Upper lobe of right lung (tissue), 1 donor: Measurements from ENCODE around the gene SLC24A4. TPM values are rescaled to one million over a fixed set of nuclear protein-coding genes. Genes with fewer than 3 reads are reported as not detected.

ENCODE experiments used
- ATAC-seq: fragments of 200-7000 bp; cut with Tn5 transposase; one replicate; pipeline ENCODE4 v1.9.1; 2020; ENCODE audit warnings: mild to moderate bottlenecking, moderate library complexity
- DNase-seq: peaks from one replicate; pipeline ENCODE4 v3.0.0-alpha.2; 2020
- H3K27ac ChIP-seq: fragments of 200-600 bp; one replicate; pipeline ENCODE4 v1.8.0; 2022
- H3K27me3 ChIP-seq: fragments of 200-600 bp; one replicate; pipeline ENCODE4 v1.8.0; 2022; ENCODE audit warnings: mild to moderate bottlenecking
- H3K36me3 ChIP-seq: fragments of 200-600 bp; one replicate; pipeline ENCODE4 v1.8.0; 2022
- H3K4me1 ChIP-seq: fragments of 200-600 bp; one replicate; pipeline ENCODE4 v1.8.0; 2022
- H3K4me3 ChIP-seq: fragments of 200-600 bp; one replicate; pipeline ENCODE4 v1.8.0; 2022; ENCODE audit warnings: mild to moderate bottlenecking
- H3K9me3 ChIP-seq: fragments of 200-600 bp; one replicate; pipeline ENCODE4 v1.8.0; 2022
- CTCF ChIP-seq: fragments of 200-600 bp; IDR thresholded peaks from one replicate; pipeline ENCODE4 v1.8.0; 2022; ENCODE audit warnings: antibody characterized with exemption
- intact Hi-C: fragments of 100-400 bp; cut with DNase I; formaldehyde crosslinking; loops from one replicate; pipeline ENCODE4 v1.11.0; 2022
- total RNA-seq: library from RNA; stranded (reverse); fragmentation: NEBNext Ultra II Directional; extraction: Animal tissue kit (Norgen Biotek cat#: 25700); gene quantifications from one replicate; pipeline ENCODE4 v1.2.1, GENCODE V29; 2021
- donor health status: DM: no; HTN: yes; CAD: no; lungs with severe emphysema.

The SLC24A4 gene
- total RNA-seq, 1 donor from 2014 or later: 1.6 TPM

- Histone ChIP-seq H3K9me3 (no peaks in the 10 kb centered on the region), H3K27me3 (no peaks in the 10 kb centered on the region), H3K36me3 (no peaks in the 10 kb centered on the region), H3K4me3 (no peak overlapping the region), H3K4me1 (peaks cover 19% of the 10 kb centered on the region), H3K27ac (peak overlapping the region; percentile 30)
- no peak for TF ChIP-seq CTCF
- ATAC-seq (peak; percentile 5), DNase-seq (peak; percentile 57)
- intact Hi-C loops: no loop called here
Observed at GRCh38 chr14:92524602-92525185, 201.7 kb downstream of the SLC24A4 start.

GRCh38 chr14:92525322-92526095 is 202.5 kb downstream of the SLC24A4 start:
- DNase-seq (peak; percentile 53), ATAC-seq (peak; percentile 33)
- Histone ChIP-seq H3K4me3 (no peak overlapping the region), H3K27ac (no peak overlapping the region), H3K4me1 (peaks cover 20% of the 10 kb centered on the region), H3K27me3 (no peaks in the 10 kb centered on the region), H3K36me3 (no peaks in the 10 kb centered on the region), H3K9me3 (no peaks in the 10 kb centered on the region)
- no peak for TF ChIP-seq CTCF
- intact Hi-C loops: no loop called here

GRCh38 chr14:92527721-92528120 is 204.8 kb downstream of the SLC24A4 start:
- H3K36me3 ChIP-seq: no peaks in the 10 kb centered on the region
- peak; percentile 27 for DNase-seq
- H3K4me1 ChIP-seq: peaks cover 35% of the 10 kb centered on the region
- no peaks in the 10 kb centered on the region for H3K9me3 ChIP-seq
- ATAC-seq: no peak
- H3K27me3 ChIP-seq: no peaks in the 10 kb centered on the region
- intact Hi-C loops: no loop called here
- TF ChIP-seq CTCF: no peak
- no peak overlapping the region for H3K27ac ChIP-seq
- H3K4me3 ChIP-seq: no peak overlapping the region

GRCh38 chr14:92528486-92529100 is 205.6 kb downstream of the SLC24A4 start:
- Histone ChIP-seq H3K4me3 (no peak overlapping the region), H3K4me1 (peaks cover 40% of the 10 kb centered on the region), H3K36me3 (no peaks in the 10 kb centered on the region), H3K9me3 (no peaks in the 10 kb centered on the region), H3K27me3 (no peaks in the 10 kb centered on the region), H3K27ac (no peak overlapping the region)
- DNase-seq (peak; percentile 55), ATAC-seq (no peak)
- intact Hi-C loops: no loop called here
- no peak for TF ChIP-seq CTCF

- no peaks in the 10 kb centered on the region for H3K27me3 ChIP-seq
- no peaks in the 10 kb centered on the region for H3K9me3 ChIP-seq
- H3K36me3 ChIP-seq: no peaks in the 10 kb centered on the region
- intact Hi-C loops: no loop called here
- peaks cover 32% of the 10 kb centered on the region for H3K4me1 ChIP-seq
- ATAC-seq (peak; percentile 12), DNase-seq (no peak)
- peak overlapping the region; percentile 32 for H3K27ac ChIP-seq
- no peak overlapping the region for H3K4me3 ChIP-seq
- TF ChIP-seq CTCF: no peak
Observed at GRCh38 chr14:92529903-92530302, 206.9 kb downstream of the SLC24A4 start.
